ENCODE measurements around the gene UTP14C. TPM values are rescaled to one million over a fixed set of nuclear protein-coding genes. Genes with fewer than 3 reads are reported as not detected.

Gene UTP14C, protein sequence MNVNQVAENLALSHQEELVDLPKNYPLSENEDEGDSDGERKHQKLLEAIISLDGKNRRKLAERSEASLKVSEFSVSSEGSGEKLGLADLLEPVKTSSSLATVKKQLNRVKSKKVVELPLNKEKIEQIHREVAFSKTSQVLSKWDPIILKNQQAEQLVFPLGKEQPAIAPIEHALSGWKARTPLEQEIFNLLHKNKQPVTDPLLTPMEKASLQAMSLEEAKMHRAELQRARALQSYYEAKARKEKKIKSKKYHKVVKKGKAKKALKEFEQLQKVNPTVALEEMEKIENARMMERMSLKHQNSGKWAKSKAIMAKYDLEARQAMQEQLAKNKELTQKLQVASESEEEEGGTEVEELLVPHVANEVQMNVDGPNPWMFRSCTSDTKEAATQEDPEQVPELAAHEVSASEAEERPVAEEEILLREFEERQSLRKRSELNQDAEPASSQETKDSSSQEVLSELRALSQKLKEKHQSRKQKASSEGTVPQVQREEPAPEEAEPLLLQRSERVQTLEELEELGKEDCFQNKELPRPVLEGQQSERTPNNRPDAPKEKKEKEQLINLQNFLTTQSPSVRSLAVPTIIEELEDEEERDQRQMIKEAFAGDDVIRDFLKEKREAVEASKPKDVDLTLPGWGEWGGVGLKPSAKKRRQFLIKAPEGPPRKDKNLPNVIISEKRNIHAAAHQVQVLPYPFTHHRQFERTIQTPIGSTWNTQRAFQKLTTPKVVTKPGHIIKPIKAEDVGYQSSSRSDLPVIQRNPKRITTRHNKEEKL
- 14.6 and 17.9 TPM in 2 replicates for total RNA-seq (2022)
- percentile 86 among the genes with signal in this experiment for Bru-seq, nascent RNA
- percentile 98 among the genes with signal in this experiment for BruChase-seq, experiment 1, labeled RNA remaining after a 6-hour chase
- percentile 98 among the genes with signal in this experiment for BruChase-seq, experiment 2, labeled RNA remaining after a 2-hour chase
- long read RNA-seq, partial matches to known transcripts = 0 of 20 reads
- long read RNA-seq, other reads (novel, unspliced or antisense) = 20 of 20 reads

DNA sequence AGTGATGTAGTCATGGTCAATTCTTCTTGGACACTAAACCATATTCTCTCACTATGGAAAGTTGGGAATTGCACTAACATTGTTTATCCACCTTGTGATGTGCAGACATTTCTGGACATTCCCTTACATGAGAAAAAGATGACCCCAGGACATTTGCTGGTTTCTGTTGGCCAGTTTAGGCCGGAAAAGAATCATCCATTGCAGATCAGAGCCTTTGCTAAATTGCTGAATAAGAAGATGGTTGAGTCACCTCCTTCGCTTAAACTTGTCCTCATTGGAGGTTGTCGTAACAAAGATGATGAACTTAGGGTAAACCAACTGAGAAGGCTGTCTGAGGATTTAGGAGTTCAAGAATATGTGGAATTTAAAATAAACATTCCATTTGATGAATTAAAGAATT, at the start of gene UTP14C:
TSS of gene UTP14C (plus strand) at position 211 of the 400 bp plus-strand sequence. CDS start 4,114 bp downstream, outside the sequence.
- Mint-ChIP-seq H3K4me3 (ENCODE audit: unreplicated experiment) (no peak within 1 kb of the TSS), H3K27me3 (ENCODE audit: insufficient read depth, unreplicated experiment) (no peaks in the 10 kb centered on the region), H3K36me3 (ENCODE audit: insufficient read depth, unreplicated experiment) (peaks cover 64% of the 10 kb centered on the region), H3K27ac (ENCODE audit: low read depth, unreplicated experiment) (no peak within 1 kb of the TSS), H3K4me1 (ENCODE audit: insufficient read depth, unreplicated experiment) (peaks cover 28% of the 10 kb centered on the region), H3K9me3 (ENCODE audit: unreplicated experiment) (peaks cover 12% of the 10 kb centered on the region)
- BruUV-seq (replicated peaks) = no TSS peak
- no peak for TF ChIP-seq CTCF (IDR thresholded peaks at IDR 0.05; ENCODE audit: unreplicated experiment)
- intact Hi-C loops (cut with micrococcal nuclease) = no loop called here
- CTCF ChIA-PET = interaction anchor here (0.5 to 1.1 kb wide), 2 partner anchors 13 to 23 kb away, joined by 3 read pairs; no protein-coding TSS in a partner anchor
- POLR2A ChIA-PET = no interaction called here
- no peak for DNase-seq (ENCODE audit: unreplicated experiment)

DNA sequence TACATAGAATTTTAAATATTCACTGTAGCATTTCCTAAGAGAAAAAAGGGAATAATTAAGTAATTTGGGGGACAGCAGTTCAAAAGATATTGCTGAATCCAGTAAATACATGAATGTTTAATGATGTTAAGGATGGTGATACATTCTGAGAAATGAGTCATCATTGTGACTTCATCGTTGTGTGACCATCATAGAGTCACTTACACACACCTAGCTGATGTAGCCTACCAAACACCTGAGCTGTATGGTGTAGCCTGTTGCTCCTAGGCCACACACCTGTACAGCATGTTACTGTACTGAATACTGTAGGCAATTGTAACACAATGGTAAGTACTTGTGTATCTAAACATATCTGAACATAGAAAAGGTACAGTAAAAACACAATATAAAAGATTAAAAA, 48.1 kb upstream of the UTP14C start:
- ChIA-PET POLR2A (no interaction called here), CTCF (interaction anchor here (0.6 to 1.6 kb wide), 3 partner anchors 17 to 450 kb away, joined by 3 to 5 read pairs (median 3); no protein-coding TSS in a partner anchor)
- Mint-ChIP-seq H3K27me3 (ENCODE audit: insufficient read depth, unreplicated experiment) (no peaks in the 10 kb centered on the region), H3K9me3 (ENCODE audit: unreplicated experiment) (no peaks in the 10 kb centered on the region), H3K4me3 (ENCODE audit: unreplicated experiment) (no peak overlapping the region), H3K27ac (ENCODE audit: low read depth, unreplicated experiment) (no peak overlapping the region), H3K36me3 (ENCODE audit: insufficient read depth, unreplicated experiment) (no peaks in the 10 kb centered on the region), H3K4me1 (ENCODE audit: insufficient read depth, unreplicated experiment) (no peaks in the 10 kb centered on the region)
- intact Hi-C loops (cut with micrococcal nuclease) = no loop called here
- BruUV-seq (replicated peaks) = no TSS peak
- no peak for DNase-seq (ENCODE audit: unreplicated experiment)
- no peak for TF ChIP-seq CTCF (IDR thresholded peaks at IDR 0.05; ENCODE audit: unreplicated experiment)

GRCh38 chr13:51976890-51977289, 47.6 kb upstream of the UTP14C start:
- ChIA-PET CTCF (interaction anchor here (0.6 to 1.8 kb wide), 4 partner anchors 24 to 450 kb away, joined by 3 to 7 read pairs (median 4); no protein-coding TSS in a partner anchor), POLR2A (no interaction called here)

More at GRCh38 chr13:51976890-51977289, 47.6 kb upstream of the UTP14C start:
- no TSS peak for BruUV-seq (replicated peaks)
- Mint-ChIP-seq H3K27me3 (ENCODE audit: insufficient read depth, unreplicated experiment) (no peaks in the 10 kb centered on the region), H3K4me1 (ENCODE audit: insufficient read depth, unreplicated experiment) (no peaks in the 10 kb centered on the region), H3K9me3 (ENCODE audit: unreplicated experiment) (no peaks in the 10 kb centered on the region), H3K4me3 (ENCODE audit: unreplicated experiment) (no peak overlapping the region), H3K36me3 (ENCODE audit: insufficient read depth, unreplicated experiment) (no peaks in the 10 kb centered on the region), H3K27ac (ENCODE audit: low read depth, unreplicated experiment) (no peak overlapping the region)
- no peak for TF ChIP-seq CTCF (IDR thresholded peaks at IDR 0.05; ENCODE audit: unreplicated experiment)
- DNase-seq (ENCODE audit: unreplicated experiment) = no peak
- intact Hi-C loops (cut with micrococcal nuclease) = no loop called here
